GM19324 (cell line): ENCODE data around the gene GSE1.

ENCODE experiments used
- ATAC-seq: cut with Tn5 transposase; IDR thresholded peaks from one replicate; pipeline ENCODE4 v1.9.1; 2021; ENCODE audit warnings: mild to moderate bottlenecking, moderate library complexity; ENCODE audit not compliant: unreplicated experiment, low FRiP score

The GSE1 gene

DNA sequence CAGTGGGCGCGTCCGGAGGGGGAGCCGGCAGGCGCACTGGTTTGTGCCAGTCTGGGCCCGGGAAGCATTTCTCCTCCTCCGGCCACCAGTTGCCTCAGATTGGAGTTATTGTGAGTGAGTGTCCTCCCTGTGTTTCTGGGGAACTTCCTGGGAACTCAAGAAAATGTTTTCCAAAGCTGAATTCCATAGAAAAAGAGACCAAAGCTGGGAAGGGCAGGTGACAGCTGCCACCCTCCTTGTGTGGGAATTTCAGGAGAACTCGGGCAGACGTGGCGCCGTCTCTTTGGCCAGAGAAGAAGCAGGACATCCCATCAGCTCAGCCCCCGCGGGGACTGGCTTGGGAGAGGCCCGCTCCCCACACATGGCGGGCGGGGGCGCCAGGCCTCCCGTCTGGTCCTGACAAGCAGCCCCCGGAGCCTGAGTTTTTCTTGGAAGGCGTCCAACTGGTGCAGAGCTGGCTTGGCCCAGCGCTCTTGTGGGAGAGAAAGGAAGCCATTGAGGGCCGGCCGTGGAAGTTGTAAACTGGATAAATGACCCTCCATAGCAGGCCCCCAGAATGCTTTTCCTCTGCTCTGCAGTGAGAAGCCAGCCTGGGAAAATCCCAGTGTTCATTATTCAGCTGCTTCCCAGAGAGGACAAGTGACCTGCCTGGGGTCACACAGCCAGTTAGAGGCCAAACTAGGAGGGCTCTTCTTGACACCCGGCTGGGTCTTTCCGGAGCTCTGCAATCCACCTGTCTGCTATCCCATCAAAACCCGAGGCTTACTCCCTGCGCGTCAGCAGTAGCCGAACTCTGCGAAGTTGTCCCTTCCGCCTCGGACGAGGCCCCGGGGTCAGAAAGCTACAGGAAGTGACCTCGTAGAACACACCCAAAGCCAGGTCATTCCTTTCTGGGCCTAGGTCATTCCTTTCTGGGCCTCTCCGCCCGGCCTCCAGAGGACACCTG, 39.2 kb upstream of the GSE1 start:
- ATAC-seq = no peak

DNA sequence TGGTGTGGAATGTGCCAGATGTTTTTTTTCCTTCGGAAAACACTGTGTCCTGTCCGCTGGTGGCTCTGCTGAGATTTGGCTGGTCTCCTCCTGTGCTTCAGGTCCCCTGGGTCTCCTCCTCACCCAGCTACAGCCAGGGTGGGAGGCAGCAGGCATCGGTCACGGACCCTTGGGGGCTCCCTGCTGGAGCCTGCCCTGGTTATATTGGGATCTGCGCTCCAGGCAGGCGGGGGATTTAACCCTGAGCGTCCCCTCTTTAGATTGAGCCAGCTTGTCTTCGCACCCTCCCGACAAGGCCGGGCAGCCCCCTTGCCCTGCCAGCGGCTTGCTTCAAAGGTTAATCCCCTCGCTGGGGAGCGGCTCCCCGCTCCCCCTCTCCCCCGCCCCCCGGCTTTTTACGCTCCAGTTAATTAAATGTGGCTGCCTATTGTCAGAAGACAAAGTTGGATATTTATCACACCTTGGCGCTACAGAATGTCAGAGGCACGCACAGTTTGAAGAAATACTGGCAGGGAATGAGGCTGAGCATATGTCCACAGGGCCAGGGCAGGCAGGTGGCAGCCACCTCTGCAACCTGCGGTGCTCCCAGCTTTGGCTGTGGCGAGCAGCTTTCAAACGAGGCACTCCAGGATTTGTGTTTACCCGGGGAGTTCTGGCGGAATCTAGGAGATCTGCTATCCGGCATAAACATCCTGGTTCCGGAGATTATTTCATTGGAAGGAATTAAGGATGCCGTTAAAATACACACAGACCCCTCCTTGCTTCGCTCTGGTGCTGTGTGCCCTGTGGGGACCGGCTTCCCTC, 38.2 kb upstream of the GSE1 start:
- no peak for ATAC-seq

DNA sequence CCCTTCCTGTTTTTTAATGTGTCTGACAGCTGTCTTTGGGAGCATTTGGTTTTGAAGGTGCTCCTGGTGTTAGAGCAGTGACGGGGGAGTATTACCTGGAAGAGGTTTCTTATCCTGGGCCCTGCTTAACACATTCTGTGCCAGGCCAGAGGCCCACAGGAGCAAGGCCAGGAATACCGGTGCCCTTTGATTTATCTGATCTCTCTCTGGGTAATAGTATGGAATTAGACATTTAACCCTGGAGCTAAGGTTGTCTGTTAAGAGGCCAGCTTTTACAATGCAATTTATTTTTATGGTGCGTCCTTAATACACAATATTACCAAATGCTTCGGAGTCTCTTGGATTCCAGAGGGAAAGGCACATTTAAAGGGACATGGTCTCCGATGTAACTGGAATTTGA, 37.2 kb upstream of the GSE1 start:
- no peak for ATAC-seq

DNA sequence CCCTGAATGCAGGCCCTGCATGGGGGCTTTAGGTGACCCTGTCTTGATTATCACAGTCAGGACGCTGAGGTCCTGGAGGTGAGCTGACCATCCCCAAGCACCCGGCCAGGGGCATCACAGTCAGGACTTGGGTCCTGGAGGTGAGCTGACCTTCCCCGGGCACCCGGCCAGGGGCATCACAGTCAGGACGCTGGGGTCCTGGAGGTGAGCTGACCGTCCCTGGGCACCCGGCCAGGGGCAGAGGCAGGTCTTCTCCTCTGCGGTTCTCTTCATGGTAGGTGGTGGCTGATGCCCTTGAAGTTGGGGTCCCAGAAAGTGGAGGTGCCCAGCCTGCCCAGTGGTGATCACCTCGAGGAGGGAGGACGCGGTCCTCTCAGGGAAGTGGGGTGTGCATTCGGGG, 36.2 kb upstream of the GSE1 start:
- ATAC-seq = no peak

DNA sequence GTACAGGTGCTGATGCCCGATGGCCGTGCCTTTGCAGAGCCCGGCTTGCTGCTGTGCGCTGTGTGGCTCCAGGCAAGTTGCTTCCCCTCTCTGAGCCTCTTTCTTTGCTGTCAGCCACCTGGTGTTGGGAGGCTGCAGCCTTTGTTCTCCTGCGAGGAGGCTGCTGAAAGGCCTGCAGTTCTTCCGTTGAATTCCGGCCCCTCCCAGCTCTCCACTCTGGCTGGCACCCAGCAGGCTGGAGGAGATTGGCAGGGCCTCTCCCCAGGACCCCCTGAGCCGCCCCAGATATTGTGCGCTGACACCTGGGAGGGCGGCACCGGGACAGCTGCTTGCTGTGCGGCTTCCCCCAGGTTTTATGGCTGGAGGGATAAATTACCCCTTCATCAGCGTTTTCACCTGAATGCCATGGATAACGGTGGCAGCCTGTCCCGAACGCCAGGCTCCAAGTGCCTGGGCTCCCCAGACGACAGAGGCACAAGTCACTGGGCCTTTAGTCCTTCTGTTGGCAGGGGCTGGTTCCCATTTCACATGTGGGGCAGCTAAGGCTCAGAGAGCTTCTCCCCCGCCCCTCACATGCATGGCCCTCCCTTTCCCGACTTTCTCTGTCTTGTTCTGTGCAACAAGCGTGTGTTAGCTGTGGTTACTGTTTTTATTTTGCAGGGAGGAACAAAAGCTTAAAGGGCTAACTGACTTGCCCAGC, 35.1 kb upstream of the GSE1 start:
- no peak for ATAC-seq

DNA sequence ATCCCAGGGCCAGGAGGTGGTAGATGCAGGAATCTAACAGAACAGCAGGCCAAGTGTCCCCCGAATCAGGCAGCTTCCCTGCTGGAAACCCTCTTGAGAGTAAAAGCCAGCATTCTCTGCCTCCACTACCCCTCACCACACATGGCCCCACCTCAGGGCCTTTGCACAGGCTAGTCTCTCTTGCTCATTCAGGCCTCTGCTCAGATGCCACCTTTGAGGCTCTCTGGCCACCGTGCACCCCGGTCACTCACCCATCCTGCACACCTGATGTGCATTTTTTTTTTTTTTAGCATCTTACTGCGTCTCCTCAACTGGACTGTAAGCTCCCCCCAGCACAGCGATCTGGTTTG, 34.5 kb upstream of the GSE1 start:
- ATAC-seq = no peak

DNA sequence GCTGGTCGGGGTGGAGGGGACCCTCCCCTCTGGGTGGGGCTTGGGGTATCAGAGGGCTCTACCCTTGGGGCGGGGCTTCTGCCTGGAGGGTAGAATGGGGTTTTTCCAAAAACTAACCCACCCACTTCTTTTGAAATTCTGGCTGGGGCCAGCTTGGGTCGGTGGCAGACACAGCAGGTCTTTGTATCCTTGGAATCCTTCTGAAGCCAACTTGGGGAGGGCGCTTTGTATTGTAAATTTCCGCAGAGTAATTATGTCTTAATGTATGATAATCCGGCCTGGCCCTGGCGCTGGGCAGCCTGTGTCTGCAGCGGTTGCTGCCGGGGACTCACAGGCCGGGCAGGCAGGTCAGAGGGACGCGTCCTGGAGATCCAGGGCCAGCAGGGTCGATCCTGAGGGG, 33.9 kb upstream of the GSE1 start:
- ATAC-seq = no peak

DNA sequence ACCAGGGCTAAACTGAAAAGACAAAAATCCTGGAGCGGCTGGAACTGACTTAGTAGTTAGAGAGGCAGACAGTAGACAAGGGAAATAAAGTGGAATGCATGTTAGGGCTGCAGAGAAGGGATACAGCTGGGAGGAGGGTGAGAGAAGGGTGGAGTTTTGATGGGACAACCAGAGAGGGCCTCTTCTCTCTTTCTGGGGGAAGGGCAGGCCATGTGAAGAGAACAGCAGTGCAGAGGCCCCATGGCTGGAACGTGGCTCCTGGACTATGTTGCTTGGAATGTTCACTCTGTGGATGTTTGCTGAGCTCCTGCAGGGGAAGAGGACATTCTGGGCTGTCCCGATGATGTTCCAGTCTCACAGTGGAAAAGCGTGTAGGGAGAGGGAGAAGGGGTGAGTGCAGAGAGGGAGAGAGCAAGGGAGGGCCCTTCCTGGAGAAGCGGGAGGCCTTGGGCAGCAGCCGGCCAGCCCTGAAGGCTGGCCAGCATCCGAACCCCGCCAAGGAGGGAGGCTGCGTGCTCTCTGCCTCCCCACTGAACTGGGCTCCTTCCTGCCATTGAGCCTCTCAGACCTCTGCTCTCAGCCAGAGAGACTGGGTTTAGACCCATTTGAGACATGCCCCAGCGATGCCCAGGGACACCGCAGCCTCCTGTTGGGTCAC, 33.1 kb upstream of the GSE1 start:
- no peak for ATAC-seq

DNA sequence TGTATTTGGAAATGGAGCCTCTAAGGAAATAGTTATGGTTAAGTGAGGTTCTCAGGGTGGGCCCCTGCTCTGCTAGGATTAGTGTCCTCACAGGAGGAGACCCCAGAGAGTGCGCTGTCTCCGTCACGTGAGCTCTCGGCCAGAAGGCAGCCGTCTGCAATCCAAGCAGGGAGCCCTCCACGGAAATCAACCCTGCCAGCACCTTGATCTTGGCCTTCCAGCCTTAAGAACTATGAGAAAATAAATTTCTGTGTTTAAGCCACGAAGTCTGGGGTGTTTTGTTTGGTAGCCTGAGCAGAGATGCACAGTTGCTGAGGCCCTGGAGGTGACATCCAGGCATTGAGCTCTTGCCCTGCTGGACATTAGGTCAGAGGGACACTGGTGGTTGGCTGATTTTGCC, 32.4 kb upstream of the GSE1 start:
- ATAC-seq = no peak

DNA sequence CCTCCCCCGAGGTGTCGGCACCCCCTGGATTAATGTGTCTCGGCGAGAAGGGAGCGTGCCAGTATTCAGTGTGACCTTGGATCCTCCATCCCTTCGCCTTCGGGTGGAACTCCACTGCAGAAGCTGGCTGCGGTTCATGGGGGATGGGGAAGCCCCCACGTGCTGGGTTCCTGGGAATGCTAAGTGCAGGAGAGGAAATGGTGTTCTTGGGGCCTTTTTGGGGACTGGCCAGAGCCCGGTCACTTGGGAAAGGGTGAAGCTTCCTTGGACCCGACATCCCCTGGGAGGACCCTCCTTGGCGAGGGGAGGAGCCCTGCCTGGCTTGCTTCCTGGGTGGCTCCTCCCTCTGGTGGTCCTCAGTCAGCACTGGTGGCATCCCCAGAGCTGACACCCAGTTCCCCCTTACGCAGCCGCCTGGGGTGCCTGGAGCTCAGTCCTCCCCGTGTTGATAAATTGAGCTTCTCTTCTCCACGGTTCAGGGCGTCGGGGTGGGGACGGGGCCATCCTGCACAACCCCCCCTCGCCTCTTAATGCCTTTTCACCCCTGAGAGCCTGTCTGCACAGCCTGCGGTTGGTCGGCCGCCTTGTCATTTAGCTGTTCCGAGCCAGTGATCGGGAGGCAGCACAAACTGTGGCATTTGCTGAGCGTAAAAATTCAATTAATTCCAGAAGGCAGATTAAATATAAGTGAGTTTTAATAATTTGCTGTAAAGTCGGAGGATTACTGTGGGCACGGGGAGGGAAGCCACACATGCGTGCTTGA, 30.7 kb upstream of the GSE1 start:
- ATAC-seq = no peak

DNA sequence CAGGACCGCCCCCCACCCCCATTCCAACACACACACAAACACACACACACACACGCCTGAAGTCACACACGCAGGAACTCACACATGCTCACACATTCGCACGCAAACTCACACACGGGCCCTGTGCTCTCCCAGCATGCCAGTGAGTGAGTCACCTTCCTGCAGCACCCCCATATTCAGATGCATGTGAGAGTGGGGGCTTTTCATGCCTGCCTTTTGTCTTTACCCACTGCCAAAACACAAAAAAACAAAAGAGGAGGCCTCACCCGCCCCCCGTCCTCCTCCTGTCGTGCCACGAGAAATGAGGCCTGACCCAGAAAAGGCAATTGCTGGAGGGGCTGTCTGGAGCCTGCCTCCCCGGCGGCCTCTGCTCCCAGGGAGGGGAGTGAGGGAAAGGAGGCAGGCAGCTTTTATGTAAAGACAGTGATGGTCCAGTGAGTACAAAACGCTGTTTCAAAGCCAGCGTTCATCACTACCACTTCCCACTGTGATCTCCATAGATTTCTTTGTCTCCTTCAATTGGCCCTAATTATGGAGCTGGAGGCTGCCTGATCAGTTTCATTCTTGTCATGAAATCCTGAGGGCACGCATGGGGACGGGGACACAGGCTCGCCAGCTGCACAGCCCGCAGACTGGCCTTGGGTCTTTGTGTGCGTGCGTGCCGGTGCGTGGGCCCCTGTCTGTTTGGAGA, 29.5 kb upstream of the GSE1 start:
- no peak for ATAC-seq

DNA sequence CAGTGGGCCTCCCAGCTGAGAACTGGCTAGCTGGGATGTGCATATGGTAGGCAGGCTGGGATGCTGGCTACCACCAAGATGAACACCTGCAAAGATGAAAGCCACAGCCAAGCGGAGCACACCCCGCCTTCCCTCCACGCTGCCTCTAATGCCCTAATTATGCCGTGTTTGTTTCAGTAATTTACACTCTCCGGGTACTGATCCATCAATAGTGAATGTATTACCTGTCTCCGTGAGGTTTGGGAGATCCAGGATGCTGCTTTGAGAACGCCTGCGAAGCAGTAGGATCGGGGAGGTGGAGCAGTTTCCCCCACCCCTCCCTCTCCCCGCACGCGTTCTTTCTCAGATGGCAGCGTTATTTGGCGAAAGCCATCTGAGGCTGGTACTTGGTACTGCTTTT, 28.9 kb upstream of the GSE1 start:
- ATAC-seq = no peak

DNA sequence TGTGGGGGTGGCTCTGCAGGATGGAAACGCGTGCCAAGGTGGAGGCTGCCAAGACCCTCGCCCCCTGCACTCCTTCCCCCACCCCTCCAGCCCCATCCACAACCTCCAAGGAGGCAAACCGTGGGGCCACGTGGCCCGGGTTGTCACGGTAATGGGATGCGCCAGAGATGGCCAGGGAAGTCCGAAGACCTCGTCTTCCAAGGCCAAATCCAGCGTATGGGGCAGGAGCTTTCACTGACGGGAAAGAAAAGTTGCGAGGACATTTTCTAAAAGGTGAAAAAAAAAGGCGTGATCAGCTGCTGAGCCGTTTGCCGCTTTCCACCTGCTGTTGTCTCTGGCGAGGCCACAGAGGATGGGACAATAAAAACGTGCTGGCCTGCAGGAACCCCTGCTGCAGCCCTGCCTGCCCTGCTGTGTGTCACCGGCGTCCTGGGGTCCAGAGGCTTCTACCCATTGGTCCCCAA, 28.3 kb upstream of the GSE1 start:
- ATAC-seq = no peak

DNA sequence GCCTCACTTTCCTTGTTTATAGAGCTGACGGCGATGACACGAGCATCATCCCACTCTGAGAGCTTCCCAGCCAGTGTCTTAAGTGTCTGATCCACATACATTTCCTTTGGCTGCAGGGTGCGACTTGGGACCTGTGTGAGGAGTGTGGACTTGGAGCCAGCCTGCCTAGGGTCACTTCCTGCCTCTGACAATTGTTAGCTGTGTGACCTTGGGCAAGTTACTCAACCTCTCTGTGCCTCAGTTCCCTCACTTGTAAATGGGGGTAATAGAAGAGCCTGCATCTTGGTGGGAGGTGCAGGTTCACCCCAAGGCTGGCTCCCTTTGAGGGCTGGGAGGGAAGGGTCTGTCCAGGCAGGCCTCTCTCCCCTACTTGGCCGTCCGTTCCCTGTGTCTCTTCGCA, 27.4 kb upstream of the GSE1 start:
- no peak for ATAC-seq

DNA sequence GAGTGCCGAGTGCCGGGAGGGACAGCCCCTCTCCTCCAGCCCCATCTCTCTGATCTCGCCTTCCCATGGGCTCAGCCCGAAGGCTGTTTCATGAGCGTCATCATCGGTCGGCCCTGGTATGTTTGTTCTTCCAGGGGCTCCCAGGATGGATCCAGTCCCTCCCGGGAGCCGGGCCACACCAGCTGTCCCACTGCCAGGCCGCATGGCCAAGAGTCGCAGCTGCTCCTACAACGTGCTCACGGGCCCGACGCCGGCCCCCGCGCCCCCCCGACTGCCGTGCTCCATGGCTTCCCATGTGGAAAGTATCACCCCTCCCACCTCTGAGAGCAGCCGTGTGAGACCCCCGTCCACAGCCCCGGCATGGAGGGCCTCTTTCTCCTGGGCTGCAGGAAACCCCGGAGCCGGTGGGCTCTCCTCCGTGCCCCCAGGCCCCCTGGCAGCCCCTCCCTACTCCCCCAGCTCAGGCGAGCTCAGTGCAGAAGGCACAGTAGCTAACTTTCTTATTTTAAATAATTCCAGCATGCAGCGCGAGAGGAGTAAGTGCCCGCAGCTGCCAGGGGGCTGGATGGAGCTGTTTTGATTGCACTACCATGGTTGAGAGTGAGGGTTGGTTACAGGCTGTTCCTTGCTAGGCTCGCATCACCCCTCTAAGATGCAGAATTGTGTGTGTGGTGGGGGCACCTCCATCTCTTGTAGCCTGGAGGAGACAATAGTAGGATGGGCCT, 26.6 kb upstream of the GSE1 start:
- no peak for ATAC-seq

DNA sequence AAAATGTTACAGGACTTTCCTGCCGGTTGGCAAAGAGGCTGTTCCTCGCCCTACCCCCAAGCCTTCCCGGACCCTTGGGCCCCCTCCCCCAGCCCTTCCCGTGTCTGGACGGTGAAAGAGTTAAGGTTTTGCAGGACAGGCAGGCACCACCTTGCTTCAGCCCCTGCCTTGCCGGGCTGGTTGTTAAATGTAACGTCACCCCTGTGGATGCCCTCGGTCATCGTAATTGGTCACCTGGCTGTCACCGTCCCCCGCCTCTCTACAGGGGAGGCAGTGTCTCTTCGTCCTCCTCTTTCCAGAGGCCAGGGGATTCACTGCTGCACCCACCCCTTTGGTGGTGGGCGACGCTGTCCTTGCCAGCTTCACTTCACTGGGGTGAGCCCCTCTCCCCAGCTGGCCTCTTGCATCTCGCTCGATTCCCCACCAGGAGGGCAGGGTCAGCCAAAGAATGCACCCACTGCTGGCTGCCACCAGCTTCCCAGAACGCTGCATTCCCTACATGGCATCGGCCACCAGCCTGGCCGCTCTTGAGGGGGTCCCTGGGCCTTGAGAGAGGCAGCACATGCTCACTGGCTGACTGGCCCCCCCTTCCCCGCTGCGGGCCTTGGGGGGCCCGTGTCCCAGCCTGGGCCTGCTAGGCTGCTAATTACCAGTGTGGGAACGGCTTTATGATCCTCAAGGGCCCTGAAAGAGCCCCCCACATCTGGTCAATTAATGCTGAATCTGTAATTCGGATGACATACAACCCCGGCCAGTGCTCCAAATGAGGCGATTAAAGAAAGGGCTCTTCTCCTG, 25.2 kb upstream of the GSE1 start:
- no peak for ATAC-seq

DNA sequence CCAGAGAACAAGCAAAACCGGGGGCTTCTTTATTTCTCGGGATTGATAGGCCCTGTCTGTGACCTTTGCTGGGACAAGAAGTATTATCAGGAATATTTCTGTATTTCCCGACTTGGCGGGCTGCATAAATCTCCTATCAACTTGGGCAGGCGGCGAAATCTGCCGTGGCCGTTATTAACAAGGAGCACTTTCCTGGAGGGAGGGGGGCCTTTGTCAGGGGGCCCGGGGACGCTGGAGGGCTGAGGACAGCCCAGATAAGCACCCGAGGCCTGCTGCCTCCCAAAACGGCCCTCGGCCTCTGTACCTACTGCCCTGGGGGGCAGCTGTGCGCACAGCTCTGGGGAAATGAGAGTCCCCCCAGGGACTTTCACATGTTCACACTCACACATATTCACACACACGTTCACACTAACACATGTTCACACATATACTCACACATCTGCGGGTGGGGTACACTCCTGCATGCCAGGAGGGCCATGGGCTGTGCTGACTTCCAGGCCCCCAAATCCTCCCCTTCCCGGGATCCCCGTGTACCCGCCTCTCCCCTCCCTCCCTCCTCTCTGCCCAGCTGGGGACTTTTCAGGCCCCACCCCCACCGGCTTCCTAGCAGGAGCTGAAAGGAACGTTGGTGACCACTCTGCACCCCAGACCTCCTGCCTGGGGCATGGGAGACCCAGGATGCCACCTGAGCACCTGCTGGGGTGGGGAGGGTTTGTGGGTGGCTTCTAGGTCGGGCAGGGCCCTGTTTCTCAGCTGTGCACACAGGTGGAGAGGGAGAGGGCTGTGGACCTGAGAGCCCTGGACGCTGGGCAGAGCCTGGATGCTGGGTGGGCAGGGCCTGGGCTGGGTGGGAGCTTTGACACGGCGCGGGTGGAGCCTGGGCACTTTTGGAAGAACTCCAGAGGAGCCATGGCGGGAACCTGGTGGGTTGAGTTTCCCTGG, 24.3 kb upstream of the GSE1 start:
- no peak for ATAC-seq
